ENCODE data around the gene OR5B2.

GRCh38 chr11:58442136-58442535 is 14.2 kb upstream of the OR5B2 start, which contains the start of gene OR5B12:
- TF ChIP-seq POLR2A (IDR thresholded peaks at IDR 0.05): no peak
- TF ChIP-seq CTCF (IDR thresholded peaks at IDR 0.05): no peak
- no peak for TF ChIP-seq POLR2AphosphoS5 (IDR thresholded peaks at IDR 0.05)

Measured in sigmoid colon (tissue), 4 donors.